ENCODE measurements around the gene GID4.

DNA sequence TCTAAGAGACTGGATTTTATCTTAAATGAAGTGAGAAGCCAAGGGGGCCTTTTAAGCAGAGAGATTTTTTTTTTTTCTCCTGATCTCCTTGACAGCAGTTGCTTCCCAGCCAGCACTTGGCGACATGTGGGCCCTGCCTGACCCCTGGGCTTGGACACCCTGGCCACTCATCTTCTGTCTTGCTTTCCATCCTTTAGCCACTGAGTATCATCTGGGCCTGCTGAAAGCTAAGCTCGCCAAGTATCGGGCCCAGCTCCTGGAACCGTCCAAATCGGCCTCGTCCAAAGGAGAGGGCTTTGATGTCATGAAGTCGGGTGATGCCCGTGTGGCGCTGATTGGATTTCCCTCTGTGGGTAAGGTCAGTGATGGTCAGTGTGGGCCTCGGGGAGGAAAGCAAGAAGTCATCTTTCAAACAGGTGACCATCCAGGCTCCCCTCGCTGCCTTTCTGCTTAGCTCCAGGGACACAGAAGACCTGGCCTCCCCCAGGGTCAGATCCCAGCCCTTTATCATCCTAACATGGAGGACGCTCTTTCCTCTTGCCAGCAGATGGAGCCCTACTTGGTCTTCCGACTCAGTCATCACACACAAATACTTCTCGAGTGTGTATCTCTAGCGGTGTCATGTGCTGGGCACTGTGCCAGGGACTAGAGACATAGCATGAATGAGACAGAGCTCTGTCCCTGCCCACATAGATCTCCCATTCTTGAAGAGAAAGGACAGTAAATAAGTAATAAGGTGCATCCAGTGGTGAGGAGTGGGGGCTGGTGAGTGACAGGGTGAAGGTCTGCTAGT lies 54.6 kb downstream of the GID4 start:
- TF ChIP-seq POLR2A (IDR thresholded peaks at IDR 0.05) = no peak
- TF ChIP-seq, protein P1, sequence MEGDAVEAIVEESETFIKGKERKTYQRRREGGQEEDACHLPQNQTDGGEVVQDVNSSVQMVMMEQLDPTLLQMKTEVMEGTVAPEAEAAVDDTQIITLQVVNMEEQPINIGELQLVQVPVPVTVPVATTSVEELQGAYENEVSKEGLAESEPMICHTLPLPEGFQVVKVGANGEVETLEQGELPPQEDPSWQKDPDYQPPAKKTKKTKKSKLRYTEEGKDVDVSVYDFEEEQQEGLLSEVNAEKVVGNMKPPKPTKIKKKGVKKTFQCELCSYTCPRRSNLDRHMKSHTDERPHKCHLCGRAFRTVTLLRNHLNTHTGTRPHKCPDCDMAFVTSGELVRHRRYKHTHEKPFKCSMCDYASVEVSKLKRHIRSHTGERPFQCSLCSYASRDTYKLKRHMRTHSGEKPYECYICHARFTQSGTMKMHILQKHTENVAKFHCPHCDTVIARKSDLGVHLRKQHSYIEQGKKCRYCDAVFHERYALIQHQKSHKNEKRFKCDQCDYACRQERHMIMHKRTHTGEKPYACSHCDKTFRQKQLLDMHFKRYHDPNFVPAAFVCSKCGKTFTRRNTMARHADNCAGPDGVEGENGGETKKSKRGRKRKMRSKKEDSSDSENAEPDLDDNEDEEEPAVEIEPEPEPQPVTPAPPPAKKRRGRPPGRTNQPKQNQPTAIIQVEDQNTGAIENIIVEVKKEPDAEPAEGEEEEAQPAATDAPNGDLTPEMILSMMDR (IDR thresholded peaks at IDR 0.05) = peak in 1 of 7 experiments; percentile 9
- TF ChIP-seq POLR2AphosphoS5 (IDR thresholded peaks at IDR 0.05) = no peak
- no peak for TF ChIP-seq EP300 (IDR thresholded peaks at IDR 0.05)
